ENCODE measurements around the gene ESRRA.

Gene ESRRA

DNA sequence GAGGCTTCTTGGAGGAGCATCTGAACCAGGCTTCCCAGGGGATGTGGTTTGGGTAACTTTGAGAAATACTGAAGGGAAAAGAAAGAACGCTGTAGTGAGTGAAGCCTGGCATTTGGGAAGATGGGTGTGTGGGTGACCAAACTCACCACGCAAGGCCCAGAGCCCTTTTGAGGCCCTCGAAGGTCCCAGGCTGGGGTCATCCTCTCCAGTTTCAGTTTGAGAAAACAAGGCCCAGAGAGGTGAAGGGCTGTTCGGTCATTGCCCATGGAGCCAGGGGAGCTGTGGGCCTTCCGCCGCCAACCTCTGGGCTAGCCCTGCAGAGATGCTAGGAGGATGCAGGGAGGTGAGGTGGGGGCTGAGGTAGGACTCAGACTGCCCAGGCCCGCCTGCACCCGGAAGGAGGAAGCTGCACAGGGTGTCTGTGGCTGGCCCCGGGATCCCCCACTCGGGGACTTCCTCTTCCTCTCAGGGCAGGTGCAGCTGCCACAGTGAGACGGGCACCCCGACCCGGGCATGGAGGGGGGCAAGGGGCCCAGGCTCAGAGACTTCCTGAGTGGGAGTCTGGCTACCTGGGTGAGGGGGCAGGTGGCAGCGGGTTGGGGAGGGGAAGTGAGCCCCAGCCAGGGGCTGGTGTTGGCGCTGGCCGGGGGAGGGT, 34.6 kb downstream of the ESRRA start, which contains the start of gene CCDC88B:
Gene CCDC88B (plus strand): TSS at position 451 of the 655 bp plus-strand sequence. CDS start 63 bp downstream, at position 514.
- Histone ChIP-seq H3K27ac (ENCODE audit: low read length) (no peak within 1 kb of the TSS), H3K36me3 (ENCODE audit: control insufficient read depth in 2 of 2, insufficient read depth in 2 of 2, low read length in 2 of 2) (no peaks in the 10 kb centered on the region), H3K27me3 (ENCODE audit: control insufficient read depth in 1 of 2, insufficient read depth in 2 of 2, low read length in 2 of 2) (no peaks in the 10 kb centered on the region), H3K9ac (ENCODE audit: low read length in 2 of 2) (no peak within 1 kb of the TSS), H3K4me3 (ENCODE audit: low read length in 2 of 2) (no peak within 1 kb of the TSS), H3K9me3 (ENCODE audit: control insufficient read depth in 2 of 2, low read length in 2 of 2) (no peaks in the 10 kb centered on the region), H3K4me1 (ENCODE audit: control insufficient read depth, insufficient read depth, low read length) (peaks cover 11% of the 10 kb centered on the region)

DNA sequence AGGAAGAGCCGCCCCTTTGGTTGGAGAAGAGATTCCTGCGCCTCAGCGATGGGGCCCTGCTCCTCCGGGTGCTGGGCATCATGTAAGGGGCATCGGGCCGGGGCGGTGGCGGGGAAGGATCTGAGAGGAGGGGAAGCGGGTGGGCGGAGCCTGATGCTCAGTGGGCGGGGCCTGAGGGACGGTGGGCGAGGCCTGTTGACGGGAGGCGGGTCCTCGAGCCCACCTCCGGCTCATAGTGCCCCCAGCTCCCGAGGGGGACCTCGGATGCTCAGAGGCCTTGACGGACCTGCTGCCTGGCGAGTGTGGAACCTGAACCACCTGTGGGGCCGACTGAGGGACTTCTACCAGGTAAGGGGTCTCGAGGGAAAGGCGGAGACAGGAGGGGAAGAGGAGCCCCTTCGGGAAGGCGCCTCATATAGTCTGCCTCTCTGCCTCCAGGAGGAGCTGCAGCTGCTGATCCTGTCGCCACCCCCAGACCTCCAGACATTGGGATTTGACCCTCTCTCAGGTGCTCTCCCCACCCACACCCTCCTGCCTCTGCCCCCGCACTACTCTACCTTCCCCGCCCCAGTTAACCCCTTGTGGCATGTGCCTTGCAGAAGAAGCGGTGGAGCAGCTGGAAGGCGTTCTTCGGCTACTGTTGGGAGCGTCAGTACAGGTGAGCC, 35.5 kb downstream of the ESRRA start:
- Histone ChIP-seq H3K27ac (ENCODE audit: low read length) (no peak overlapping the region), H3K9ac (ENCODE audit: low read length in 2 of 2) (no peak overlapping the region), H3K9me3 (ENCODE audit: control insufficient read depth in 2 of 2, low read length in 2 of 2) (no peaks in the 10 kb centered on the region), H3K27me3 (ENCODE audit: control insufficient read depth in 1 of 2, insufficient read depth in 2 of 2, low read length in 2 of 2) (no peaks in the 10 kb centered on the region), H3K36me3 (ENCODE audit: control insufficient read depth in 2 of 2, insufficient read depth in 2 of 2, low read length in 2 of 2) (no peaks in the 10 kb centered on the region), H3K4me3 (ENCODE audit: low read length in 2 of 2) (no peak overlapping the region), H3K4me1 (ENCODE audit: control insufficient read depth, insufficient read depth, low read length) (peaks cover 11% of the 10 kb centered on the region)

DNA sequence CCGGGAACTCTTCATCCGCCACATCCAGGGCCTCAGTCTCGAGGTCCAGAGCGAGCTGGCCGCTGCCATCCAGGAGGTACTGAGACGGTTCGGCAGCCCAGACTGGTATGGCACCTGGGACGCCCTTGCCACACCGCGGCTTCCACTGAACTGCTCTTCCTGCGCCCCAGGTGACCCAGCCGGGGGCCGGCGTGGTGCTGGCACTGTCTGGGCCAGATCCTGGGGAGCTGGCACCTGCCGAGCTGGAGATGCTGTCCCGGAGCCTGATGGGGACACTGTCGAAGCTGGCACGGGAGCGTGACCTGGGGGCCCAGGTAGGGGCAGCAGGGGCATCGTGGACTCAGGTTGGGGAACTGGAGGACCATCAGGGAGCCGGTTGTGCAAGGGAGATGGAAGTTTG, 36.1 kb downstream of the ESRRA start:
- no peak overlapping the region for H3K4me3 ChIP-seq (ENCODE audit: low read length in 2 of 2)
- peaks cover 11% of the 10 kb centered on the region for H3K4me1 ChIP-seq (ENCODE audit: control insufficient read depth, insufficient read depth, low read length)
- H3K9ac ChIP-seq (ENCODE audit: low read length in 2 of 2) = no peak overlapping the region
- no peak overlapping the region for H3K27ac ChIP-seq (ENCODE audit: low read length)
- H3K36me3 ChIP-seq (ENCODE audit: control insufficient read depth in 2 of 2, insufficient read depth in 2 of 2, low read length in 2 of 2) = no peaks in the 10 kb centered on the region
- H3K9me3 ChIP-seq (ENCODE audit: control insufficient read depth in 2 of 2, low read length in 2 of 2) = no peaks in the 10 kb centered on the region
- H3K27me3 ChIP-seq (ENCODE audit: control insufficient read depth in 1 of 2, insufficient read depth in 2 of 2, low read length in 2 of 2) = no peaks in the 10 kb centered on the region

DNA sequence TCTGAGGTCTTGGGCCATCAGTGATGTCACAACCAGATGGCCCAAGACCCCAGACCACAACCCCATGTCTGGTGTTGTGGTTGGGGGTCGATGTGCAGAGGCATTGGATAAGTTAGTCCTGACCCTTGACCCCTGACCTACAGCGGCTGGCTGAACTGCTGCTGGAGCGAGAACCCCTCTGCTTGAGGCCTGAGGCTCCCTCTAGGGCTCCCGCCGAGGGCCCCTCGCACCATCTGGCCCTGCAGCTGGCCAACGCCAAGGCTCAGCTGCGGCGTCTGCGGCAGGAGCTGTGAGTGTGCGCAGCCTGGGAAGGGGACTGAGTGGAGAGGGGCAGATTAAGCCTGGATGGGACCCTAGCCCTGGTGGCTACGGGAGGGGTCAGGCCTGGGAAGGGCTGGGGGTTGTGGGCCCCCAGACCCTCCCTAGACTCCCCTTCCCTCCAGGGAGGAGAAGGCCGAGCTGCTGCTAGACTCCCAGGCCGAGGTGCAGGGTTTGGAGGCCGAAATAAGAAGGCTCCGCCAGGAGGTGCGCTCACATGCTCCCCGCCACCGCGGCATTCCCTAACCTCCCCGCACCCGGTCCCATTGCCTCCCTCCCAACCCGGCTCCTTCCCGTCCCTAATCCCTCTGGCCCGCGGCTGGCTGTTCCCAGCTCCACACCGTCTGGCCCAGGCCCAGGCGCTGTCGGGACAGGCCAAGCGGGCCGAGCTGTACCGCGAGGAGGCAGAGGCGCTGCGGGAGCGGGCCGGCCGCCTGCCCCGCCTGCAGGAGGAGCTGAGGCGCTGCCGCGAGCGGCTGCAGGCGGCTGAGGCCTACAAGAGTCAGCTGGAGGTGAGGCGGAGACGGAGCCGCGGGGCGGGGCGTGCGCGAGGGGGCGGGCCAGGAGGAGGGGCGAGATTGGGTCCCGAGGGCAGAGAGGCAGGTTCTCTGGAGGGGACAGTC, 36.8 kb downstream of the ESRRA start:
- peak overlapping the region; percentile 79 for H3K27ac ChIP-seq (ENCODE audit: low read length)
- peak overlapping the region; percentile 55 to 68 for H3K4me3 ChIP-seq (ENCODE audit: low read length in 2 of 2)
- no peaks in the 10 kb centered on the region for H3K36me3 ChIP-seq (ENCODE audit: control insufficient read depth in 2 of 2, insufficient read depth in 2 of 2, low read length in 2 of 2)
- H3K9me3 ChIP-seq (ENCODE audit: control insufficient read depth in 2 of 2, low read length in 2 of 2) = no peaks in the 10 kb centered on the region
- peaks cover 11% of the 10 kb centered on the region for H3K4me1 ChIP-seq (ENCODE audit: control insufficient read depth, insufficient read depth, low read length)
- H3K9ac ChIP-seq (ENCODE audit: low read length in 2 of 2) = peak overlapping the region; percentile 81 to 85
- H3K27me3 ChIP-seq (ENCODE audit: control insufficient read depth in 1 of 2, insufficient read depth in 2 of 2, low read length in 2 of 2) = no peaks in the 10 kb centered on the region

DNA sequence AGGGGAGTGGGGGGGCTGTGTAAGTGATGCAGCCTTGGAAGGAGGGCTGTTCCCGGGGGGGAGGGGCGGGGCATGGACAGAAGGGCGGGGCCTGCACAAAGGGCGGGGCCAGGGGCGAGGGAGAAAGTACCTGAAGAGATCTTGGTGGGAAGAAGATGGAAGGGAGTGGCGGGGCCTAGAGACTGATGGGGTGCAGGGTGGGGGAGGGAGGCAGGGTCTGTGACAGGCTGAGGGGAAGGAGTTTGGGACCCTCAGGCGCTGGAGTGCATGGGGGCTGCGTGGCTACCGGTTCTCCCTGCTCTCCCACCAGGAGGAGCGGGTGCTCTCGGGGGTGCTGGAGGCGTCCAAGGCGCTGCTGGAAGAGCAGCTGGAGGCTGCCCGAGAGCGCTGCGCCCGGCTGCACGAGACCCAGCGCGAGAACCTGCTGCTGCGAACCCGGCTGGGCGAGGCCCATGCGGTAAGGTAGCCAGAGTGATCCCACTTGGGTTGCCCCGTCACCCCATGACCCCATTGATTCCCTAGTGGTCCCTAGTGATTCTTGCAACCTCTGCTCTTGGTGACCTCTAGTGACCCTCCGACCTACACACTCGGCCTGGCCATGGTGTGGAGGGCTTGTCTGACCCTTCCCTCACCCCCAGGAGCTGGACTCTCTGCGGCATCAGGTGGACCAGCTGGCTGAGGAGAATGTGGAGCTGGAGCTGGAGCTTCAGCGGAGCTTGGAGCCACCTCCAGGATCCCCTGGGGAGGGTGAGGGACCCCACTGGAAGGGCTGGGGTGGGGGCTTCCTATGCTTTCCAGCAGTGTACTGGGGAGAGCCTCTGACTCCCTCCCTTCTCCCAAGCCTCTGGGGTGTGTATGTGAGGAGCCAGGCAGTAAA, 37.8 kb downstream of the ESRRA start:
- H3K9me3 ChIP-seq (ENCODE audit: control insufficient read depth in 2 of 2, low read length in 2 of 2) = no peaks in the 10 kb centered on the region
- peaks cover 11% of the 10 kb centered on the region for H3K4me1 ChIP-seq (ENCODE audit: control insufficient read depth, insufficient read depth, low read length)
- H3K36me3 ChIP-seq (ENCODE audit: control insufficient read depth in 2 of 2, insufficient read depth in 2 of 2, low read length in 2 of 2) = no peaks in the 10 kb centered on the region
- H3K4me3 ChIP-seq (ENCODE audit: low read length in 2 of 2) = peak overlapping the region in 1 of 2 donors; percentile 68
- no peak overlapping the region for H3K27ac ChIP-seq (ENCODE audit: low read length)
- no peaks in the 10 kb centered on the region for H3K27me3 ChIP-seq (ENCODE audit: control insufficient read depth in 1 of 2, insufficient read depth in 2 of 2, low read length in 2 of 2)
- H3K9ac ChIP-seq (ENCODE audit: low read length in 2 of 2) = no peak overlapping the region

DNA sequence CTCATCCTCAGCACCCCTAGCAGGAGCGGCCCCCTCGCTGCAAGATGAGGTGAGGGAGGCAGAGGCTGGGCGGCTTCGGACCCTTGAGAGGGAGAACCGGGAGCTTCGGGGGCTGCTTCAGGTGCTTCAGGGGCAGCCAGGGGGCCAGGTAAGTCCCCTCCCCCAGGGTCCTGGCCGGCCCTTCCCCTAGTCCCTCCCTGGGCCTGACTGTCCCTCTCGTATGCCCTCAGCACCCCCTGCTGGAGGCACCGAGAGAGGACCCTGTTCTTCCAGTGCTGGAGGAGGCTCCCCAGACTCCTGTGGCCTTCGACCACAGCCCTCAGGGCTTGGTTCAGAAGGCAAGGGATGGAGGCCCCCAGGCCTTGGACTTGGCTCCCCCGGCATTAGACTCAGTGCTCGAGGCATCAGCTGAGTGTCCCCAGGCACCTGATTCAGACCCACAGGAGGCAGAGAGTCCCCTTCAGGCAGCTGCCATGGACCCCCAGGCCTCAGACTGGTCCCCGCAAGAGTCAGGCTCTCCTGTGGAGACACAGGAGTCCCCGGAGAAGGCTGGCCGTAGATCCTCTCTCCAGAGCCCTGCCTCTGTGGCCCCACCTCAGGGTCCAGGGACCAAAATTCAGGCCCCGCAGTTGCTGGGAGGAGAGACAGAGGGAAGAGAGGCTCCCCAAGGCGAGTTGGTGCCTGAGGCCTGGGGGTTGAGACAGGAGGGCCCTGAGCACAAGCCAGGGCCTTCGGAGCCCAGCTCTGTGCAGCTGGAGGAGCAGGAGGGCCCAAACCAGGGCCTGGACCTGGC, 38.6 kb downstream of the ESRRA start:
- Histone ChIP-seq H3K9me3 (ENCODE audit: control insufficient read depth in 2 of 2, low read length in 2 of 2) (no peaks in the 10 kb centered on the region), H3K36me3 (ENCODE audit: control insufficient read depth in 2 of 2, insufficient read depth in 2 of 2, low read length in 2 of 2) (no peaks in the 10 kb centered on the region), H3K27me3 (ENCODE audit: control insufficient read depth in 1 of 2, insufficient read depth in 2 of 2, low read length in 2 of 2) (no peaks in the 10 kb centered on the region), H3K4me1 (ENCODE audit: control insufficient read depth, insufficient read depth, low read length) (peaks cover 11% of the 10 kb centered on the region), H3K9ac (ENCODE audit: low read length in 2 of 2) (no peak overlapping the region), H3K4me3 (ENCODE audit: low read length in 2 of 2) (no peak overlapping the region), H3K27ac (ENCODE audit: low read length) (no peak overlapping the region)

DNA sequence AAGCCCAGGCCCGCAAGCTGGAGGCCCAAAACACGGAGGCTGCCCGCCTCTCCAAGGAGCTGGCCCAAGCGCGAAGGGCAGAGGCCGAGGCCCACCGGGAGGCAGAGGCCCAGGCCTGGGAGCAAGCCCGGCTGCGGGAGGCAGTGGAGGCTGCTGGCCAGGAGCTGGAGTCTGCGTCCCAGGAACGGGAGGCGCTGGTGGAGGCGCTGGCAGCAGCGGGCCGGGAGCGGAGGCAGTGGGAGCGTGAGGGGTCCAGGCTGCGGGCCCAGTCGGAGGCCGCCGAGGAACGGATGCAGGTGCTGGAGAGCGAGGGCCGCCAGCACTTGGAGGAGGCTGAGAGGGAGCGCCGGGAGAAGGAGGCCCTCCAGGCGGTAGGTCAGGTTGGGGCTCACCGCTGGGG, 39.5 kb downstream of the ESRRA start:
- Histone ChIP-seq H3K9ac (ENCODE audit: low read length in 2 of 2) (no peak overlapping the region), H3K27ac (ENCODE audit: low read length) (no peak overlapping the region), H3K4me3 (ENCODE audit: low read length in 2 of 2) (no peak overlapping the region), H3K36me3 (ENCODE audit: control insufficient read depth in 2 of 2, insufficient read depth in 2 of 2, low read length in 2 of 2) (no peaks in the 10 kb centered on the region), H3K4me1 (ENCODE audit: control insufficient read depth, insufficient read depth, low read length) (peaks cover 11% of the 10 kb centered on the region), H3K9me3 (ENCODE audit: control insufficient read depth in 2 of 2, low read length in 2 of 2) (no peaks in the 10 kb centered on the region), H3K27me3 (ENCODE audit: control insufficient read depth in 1 of 2, insufficient read depth in 2 of 2, low read length in 2 of 2) (no peaks in the 10 kb centered on the region)

DNA sequence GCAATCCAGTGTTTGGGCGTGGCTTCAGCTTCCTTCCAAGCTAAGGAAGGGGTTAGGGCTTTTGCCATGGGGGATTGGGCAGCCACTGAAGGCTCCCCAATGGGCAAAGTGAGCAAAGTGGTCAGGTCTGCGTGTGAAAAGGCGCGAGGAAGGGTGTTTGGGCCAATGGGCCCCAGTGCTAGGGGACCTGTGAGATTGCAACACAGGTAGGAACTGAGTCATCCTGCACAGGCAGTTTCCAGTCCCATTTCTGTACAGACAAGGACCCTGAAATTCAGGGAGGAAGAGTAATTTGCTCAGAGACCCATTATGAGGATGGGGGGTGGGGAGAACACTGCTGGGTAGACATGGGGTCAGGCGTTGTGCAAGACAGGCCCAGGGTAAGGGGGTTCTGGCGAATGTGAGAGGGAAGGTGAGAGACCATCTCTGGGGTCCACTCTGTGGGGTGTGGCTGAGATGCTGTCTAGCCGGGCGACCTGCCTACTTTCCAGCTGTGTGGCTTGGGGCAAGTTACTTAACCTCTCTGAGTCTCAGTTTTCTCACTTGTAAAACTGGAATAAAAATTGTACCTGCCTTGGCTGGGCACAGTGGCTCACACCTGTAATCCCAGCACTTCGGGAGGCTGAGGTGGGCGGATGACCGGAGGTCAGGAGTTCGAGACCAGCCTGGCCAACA, 42.0 kb downstream of the ESRRA start:
- Histone ChIP-seq H3K36me3 (ENCODE audit: control insufficient read depth in 2 of 2, insufficient read depth in 2 of 2, low read length in 2 of 2) (no peaks in the 10 kb centered on the region), H3K9ac (ENCODE audit: low read length in 2 of 2) (no peak overlapping the region), H3K27me3 (ENCODE audit: control insufficient read depth in 1 of 2, insufficient read depth in 2 of 2, low read length in 2 of 2) (no peaks in the 10 kb centered on the region), H3K9me3 (ENCODE audit: control insufficient read depth in 2 of 2, low read length in 2 of 2) (no peaks in the 10 kb centered on the region), H3K27ac (ENCODE audit: low read length) (no peak overlapping the region), H3K4me1 (ENCODE audit: control insufficient read depth, insufficient read depth, low read length) (peaks cover 2% of the 10 kb centered on the region), H3K4me3 (ENCODE audit: low read length in 2 of 2) (no peak overlapping the region)

DNA sequence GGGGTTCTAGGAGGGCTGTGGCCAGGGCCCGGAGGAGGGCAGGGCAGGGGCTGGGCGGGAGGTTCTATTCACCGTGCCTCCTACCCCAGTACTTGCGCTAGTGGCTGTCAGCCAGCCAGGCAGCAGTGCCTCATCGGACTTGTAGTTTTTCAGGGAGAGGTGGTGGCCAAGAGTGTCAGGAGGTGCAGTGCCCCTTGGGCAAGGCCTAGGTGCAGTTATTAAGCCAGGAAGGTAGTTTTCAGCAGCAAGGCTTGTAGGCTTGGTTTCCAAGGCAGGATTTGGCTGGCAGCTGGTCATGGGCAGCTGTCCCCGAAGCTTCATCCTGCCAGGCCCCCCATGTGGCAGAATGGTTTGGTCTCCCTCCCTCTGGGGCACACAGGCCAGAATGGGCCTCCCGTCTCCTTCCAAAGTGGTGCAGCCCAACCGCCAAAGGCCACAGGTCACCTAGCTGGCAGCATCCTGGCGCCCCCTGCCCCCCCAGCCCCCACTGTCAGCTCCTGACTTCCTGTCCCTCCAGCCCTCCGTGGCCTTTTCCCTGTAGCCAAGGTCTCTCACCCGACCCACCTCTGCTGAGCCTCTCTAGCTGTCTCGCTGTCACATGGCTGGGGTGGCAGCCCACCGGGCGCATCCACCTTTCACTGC, 43.2 kb downstream of the ESRRA start:
- Histone ChIP-seq H3K4me3 (ENCODE audit: low read length in 2 of 2) (no peak overlapping the region), H3K27ac (ENCODE audit: low read length) (no peak overlapping the region), H3K27me3 (ENCODE audit: control insufficient read depth in 1 of 2, insufficient read depth in 2 of 2, low read length in 2 of 2) (no peaks in the 10 kb centered on the region), H3K9ac (ENCODE audit: low read length in 2 of 2) (no peak overlapping the region), H3K36me3 (ENCODE audit: control insufficient read depth in 2 of 2, insufficient read depth in 2 of 2, low read length in 2 of 2) (no peaks in the 10 kb centered on the region), H3K4me1 (ENCODE audit: control insufficient read depth, insufficient read depth, low read length) (no peaks in the 10 kb centered on the region), H3K9me3 (ENCODE audit: control insufficient read depth in 2 of 2, low read length in 2 of 2) (no peaks in the 10 kb centered on the region)
